ENCODE results near the gene PLXNA4. TPM values are rescaled to one million over a fixed set of nuclear protein-coding genes. Genes with fewer than 3 reads are reported as not detected.

Gene PLXNA4
- total and polyA plus RNA-seq, 2 experiments from 2014 or later = 0.32 TPM; not detected in 1

DNA sequence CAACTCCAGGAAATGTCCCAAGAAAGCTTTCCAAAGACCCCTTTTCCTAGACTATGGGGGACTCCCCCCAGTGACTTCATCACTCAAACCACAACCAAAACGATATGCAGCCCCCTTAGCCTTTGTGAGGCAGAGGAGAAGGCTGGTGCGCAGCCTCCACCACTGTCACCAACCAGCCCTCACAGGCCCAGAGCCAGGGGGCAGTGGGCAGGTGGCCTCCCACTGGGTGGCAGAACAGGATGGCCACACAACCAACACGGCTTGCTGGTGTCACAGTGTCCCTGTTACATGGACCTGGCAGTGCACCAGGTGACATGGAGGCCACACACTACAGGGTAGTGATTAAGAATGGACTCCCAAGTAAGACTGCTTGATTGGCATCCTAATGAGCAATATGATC is 172.0 kb downstream of the PLXNA4 start:
- no peaks in the 10 kb centered on the region for H3K36me3 ChIP-seq (ENCODE audit: low read depth)
- 72 to 74% methylated on average over 3 of the region's 3 CpGs for WGBS, 2 experiments (ENCODE audit: low coverage in 1 of 2, low lambda C conversion rate in 2 of 2, missing lambda C conversion rate in 2 of 2)
- no peaks in the 10 kb centered on the region for H3K9me2 ChIP-seq (ENCODE audit: insufficient read depth)
- peaks cover 16% of the 10 kb centered on the region; the same call in 1 of the 2 replicates for H3K27me3 ChIP-seq (replicated peaks; ENCODE audit: insufficient read depth)
- no peak overlapping the region for H3K9ac ChIP-seq
- in situ Hi-C loops (cut with MboI) = no loop called here
- H3K4me3 ChIP-seq = no peak overlapping the region
- H3K79me2 ChIP-seq (ENCODE audit: insufficient read depth) = no peaks in the 10 kb centered on the region
- no peaks in the 10 kb centered on the region for H4K20me1 ChIP-seq (ENCODE audit: insufficient read depth)
- peaks cover 3% of the 10 kb centered on the region; the same call in 1 of the 2 replicates for H3K4me1 ChIP-seq (ENCODE audit: insufficient read depth)
- H3K27ac ChIP-seq = no peak overlapping the region
- no peaks in the 10 kb centered on the region for H3F3A ChIP-seq (ENCODE audit: insufficient read depth)
- no peak for DNase-seq
- no peak for TF ChIP-seq EZH2 (IDR thresholded peaks at IDR 0.05; ENCODE audit: insufficient read depth, poor library complexity, severe bottlenecking)
- TF ChIP-seq EZH2phosphoT487 (IDR thresholded peaks at IDR 0.05; ENCODE audit: insufficient read depth, low read depth) = no peak
- no peaks in the 10 kb centered on the region for H3K9me3 ChIP-seq (ENCODE audit: low read depth)
- no peak overlapping the region for H2AFZ ChIP-seq
- no peak overlapping the region for H3K4me2 ChIP-seq (ENCODE audit: unreplicated experiment)

DNA sequence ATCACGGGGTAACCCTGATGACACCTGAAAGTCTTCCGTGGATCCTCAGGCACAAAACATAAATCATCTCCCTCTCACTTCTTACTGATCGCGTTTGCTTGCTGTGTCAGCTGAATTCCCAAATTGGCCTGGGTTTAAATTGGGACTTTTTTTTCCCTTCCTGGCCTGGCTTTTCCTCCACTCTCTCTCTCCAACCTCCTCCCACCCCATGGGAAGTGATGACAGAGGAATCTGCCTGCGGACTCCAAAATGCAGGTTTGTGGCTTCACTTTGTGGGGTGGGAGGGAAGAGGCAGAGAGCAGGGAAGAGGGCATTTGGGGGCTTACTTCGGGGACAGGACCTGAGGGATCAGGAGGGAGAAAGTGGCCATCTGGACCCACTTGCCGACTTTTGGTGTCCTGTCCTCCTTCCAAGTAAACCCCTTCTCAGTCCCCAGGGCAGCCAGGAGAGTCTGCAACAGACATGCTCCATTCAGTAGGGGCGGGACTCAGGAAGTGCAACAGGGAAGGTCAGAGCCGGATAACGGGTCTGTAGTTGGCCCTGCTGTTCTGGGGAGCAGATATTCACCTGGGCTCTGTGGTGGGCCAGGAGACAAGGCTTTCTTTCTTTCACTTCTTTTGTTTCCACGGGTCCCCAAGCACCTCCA is 172.7 kb downstream of the PLXNA4 start:
- Histone ChIP-seq H3K9ac (no peak overlapping the region), H3K4me2 (ENCODE audit: unreplicated experiment) (no peak overlapping the region), H4K20me1 (ENCODE audit: insufficient read depth) (no peaks in the 10 kb centered on the region), H3K27me3 (replicated peaks; ENCODE audit: insufficient read depth) (peaks cover 16% of the 10 kb centered on the region; the same call in 1 of the 2 replicates), H3K9me3 (ENCODE audit: low read depth) (no peaks in the 10 kb centered on the region), H3K4me3 (no peak overlapping the region), H3F3A (ENCODE audit: insufficient read depth) (no peaks in the 10 kb centered on the region), H2AFZ (no peak overlapping the region), H3K9me2 (ENCODE audit: insufficient read depth) (no peaks in the 10 kb centered on the region), H3K36me3 (ENCODE audit: low read depth) (no peaks in the 10 kb centered on the region), H3K4me1 (ENCODE audit: insufficient read depth) (peaks cover 3% of the 10 kb centered on the region; the same call in 1 of the 2 replicates), H3K27ac (no peak overlapping the region), H3K79me2 (ENCODE audit: insufficient read depth) (no peaks in the 10 kb centered on the region)
- in situ Hi-C loops (cut with MboI) = no loop called here
- DNase-seq = no peak
- no peak for TF ChIP-seq EZH2phosphoT487 (IDR thresholded peaks at IDR 0.05; ENCODE audit: insufficient read depth, low read depth)
- TF ChIP-seq EZH2 (IDR thresholded peaks at IDR 0.05; ENCODE audit: insufficient read depth, poor library complexity, severe bottlenecking) = no peak
- 16 to 21% methylated on average over 11 of the region's 11 CpGs for WGBS, 2 experiments (ENCODE audit: low coverage in 1 of 2, low lambda C conversion rate in 2 of 2, missing lambda C conversion rate in 2 of 2)

DNA sequence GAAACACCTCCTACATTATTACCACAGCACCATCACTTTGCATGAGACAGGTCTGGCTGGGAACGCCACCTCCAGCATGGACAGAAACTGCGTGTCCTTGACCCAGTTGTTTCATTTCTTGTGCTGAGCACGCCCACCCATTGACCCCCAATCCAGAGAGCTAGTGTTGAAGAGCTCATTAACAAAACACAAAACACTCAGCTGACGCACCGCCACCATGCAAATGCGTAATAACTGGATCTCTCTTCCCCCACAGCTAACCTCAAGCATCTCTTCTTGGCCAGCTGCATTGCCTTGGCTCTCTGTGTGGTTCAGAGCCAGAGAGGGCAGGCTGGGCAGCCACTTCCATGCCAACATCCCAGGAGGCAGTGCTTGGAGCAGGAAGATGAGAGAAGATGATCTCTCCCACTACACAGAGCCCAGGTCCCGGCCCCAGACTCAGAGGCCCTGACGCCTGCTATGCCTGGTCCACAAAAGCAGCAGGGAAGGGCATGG is 173.5 kb downstream of the PLXNA4 start:
- TF ChIP-seq EZH2phosphoT487 (IDR thresholded peaks at IDR 0.05; ENCODE audit: insufficient read depth, low read depth) = no peak
- no peak for TF ChIP-seq EZH2 (IDR thresholded peaks at IDR 0.05; ENCODE audit: insufficient read depth, poor library complexity, severe bottlenecking)
- Histone ChIP-seq H3K4me3 (no peak overlapping the region), H3K4me1 (ENCODE audit: insufficient read depth) (peaks cover 3% of the 10 kb centered on the region; the same call in 1 of the 2 replicates), H3K27me3 (replicated peaks; ENCODE audit: insufficient read depth) (peaks cover 16% of the 10 kb centered on the region; the same call in 1 of the 2 replicates), H4K20me1 (ENCODE audit: insufficient read depth) (no peaks in the 10 kb centered on the region), H3K79me2 (ENCODE audit: insufficient read depth) (no peaks in the 10 kb centered on the region), H3K9me3 (ENCODE audit: low read depth) (no peaks in the 10 kb centered on the region), H3K9ac (no peak overlapping the region), H3K4me2 (ENCODE audit: unreplicated experiment) (peak overlapping the region; percentile 32), H3K36me3 (ENCODE audit: low read depth) (no peaks in the 10 kb centered on the region), H3K9me2 (ENCODE audit: insufficient read depth) (no peaks in the 10 kb centered on the region), H2AFZ (no peak overlapping the region), H3F3A (ENCODE audit: insufficient read depth) (no peaks in the 10 kb centered on the region), H3K27ac (no peak overlapping the region)
- WGBS, 2 experiments (ENCODE audit: low coverage in 1 of 2, low lambda C conversion rate in 2 of 2, missing lambda C conversion rate in 2 of 2) = 7% methylated on average over 8 of the region's 8 CpGs
- DNase-seq = peak; percentile 69
- in situ Hi-C loops (cut with MboI) = no loop called here

DNA sequence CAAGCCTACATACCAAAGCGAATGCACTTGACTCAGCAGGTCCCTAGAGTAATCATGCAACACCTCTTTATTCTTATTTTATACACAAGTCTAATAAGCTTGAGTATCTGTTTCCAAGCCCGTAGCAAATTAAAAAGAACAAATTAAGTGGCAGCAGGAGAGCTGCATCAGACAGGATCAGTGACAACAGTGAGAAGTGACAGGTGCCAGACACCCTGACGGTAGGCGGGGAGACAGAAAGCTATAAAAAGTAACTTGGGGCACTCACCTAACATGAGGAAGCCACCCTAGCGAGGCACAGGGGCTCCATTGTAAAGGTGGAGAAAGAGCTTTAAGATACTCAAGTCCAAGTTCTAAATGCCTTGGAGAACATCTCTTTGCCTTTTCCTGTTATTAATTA is 174.2 kb downstream of the PLXNA4 start:
- Histone ChIP-seq H3K4me2 (ENCODE audit: unreplicated experiment) (no peak overlapping the region), H3K9ac (no peak overlapping the region)
- 71 to 75% methylated on average over 5 of the region's 5 CpGs for WGBS, 2 experiments (ENCODE audit: low coverage in 1 of 2, low lambda C conversion rate in 2 of 2, missing lambda C conversion rate in 2 of 2)

More for the DNA sequence above, 174.2 kb downstream of the PLXNA4 start:
- H3K9me2 ChIP-seq (ENCODE audit: insufficient read depth) = no peaks in the 10 kb centered on the region
- H3K4me1 ChIP-seq (ENCODE audit: insufficient read depth) = peaks cover 3% of the 10 kb centered on the region; the same call in 1 of the 2 replicates
- H3K79me2 ChIP-seq (ENCODE audit: insufficient read depth) = no peaks in the 10 kb centered on the region
- no peaks in the 10 kb centered on the region for H3K36me3 ChIP-seq (ENCODE audit: low read depth)
- in situ Hi-C loops (cut with MboI) = no loop called here
- H3K27me3 ChIP-seq (replicated peaks; ENCODE audit: insufficient read depth) = peaks cover 16% of the 10 kb centered on the region; the same call in 1 of the 2 replicates
- no peak overlapping the region for H3K4me3 ChIP-seq
- H2AFZ ChIP-seq = no peak overlapping the region
- no peak overlapping the region for H3K27ac ChIP-seq
- no peak for DNase-seq
- no peaks in the 10 kb centered on the region for H4K20me1 ChIP-seq (ENCODE audit: insufficient read depth)
- no peak for TF ChIP-seq EZH2 (IDR thresholded peaks at IDR 0.05; ENCODE audit: insufficient read depth, poor library complexity, severe bottlenecking)
- no peak for TF ChIP-seq EZH2phosphoT487 (IDR thresholded peaks at IDR 0.05; ENCODE audit: insufficient read depth, low read depth)
- H3K9me3 ChIP-seq (ENCODE audit: low read depth) = no peaks in the 10 kb centered on the region
- H3F3A ChIP-seq (ENCODE audit: insufficient read depth) = no peaks in the 10 kb centered on the region

Measured in GM23248 (cell line).